ENCODE results near the gene FOXP2.

DNA sequence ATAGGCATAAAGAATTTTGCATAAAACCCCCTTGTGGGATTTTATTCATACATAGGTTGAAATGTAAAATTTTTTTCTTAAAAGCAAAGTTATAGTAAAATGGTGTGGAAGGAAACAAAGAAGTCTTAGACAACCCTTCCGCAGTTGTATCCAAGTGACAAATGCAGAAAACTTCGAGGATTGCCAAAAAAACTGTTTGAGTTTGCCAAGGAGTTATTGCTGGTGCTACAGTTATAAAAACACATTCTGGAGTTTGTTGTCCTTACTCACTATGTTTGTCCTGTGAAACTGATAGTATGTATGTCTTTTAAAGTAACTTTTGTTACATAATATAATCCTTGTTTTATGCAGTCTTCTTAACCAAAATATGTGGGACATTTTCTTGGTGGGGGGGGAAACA lies 120.3 kb downstream of the FOXP2 start:
- TF ChIP-seq, protein P1, sequence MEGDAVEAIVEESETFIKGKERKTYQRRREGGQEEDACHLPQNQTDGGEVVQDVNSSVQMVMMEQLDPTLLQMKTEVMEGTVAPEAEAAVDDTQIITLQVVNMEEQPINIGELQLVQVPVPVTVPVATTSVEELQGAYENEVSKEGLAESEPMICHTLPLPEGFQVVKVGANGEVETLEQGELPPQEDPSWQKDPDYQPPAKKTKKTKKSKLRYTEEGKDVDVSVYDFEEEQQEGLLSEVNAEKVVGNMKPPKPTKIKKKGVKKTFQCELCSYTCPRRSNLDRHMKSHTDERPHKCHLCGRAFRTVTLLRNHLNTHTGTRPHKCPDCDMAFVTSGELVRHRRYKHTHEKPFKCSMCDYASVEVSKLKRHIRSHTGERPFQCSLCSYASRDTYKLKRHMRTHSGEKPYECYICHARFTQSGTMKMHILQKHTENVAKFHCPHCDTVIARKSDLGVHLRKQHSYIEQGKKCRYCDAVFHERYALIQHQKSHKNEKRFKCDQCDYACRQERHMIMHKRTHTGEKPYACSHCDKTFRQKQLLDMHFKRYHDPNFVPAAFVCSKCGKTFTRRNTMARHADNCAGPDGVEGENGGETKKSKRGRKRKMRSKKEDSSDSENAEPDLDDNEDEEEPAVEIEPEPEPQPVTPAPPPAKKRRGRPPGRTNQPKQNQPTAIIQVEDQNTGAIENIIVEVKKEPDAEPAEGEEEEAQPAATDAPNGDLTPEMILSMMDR (IDR thresholded peaks at IDR 0.05), result no peak
- TF ChIP-seq POLR2A (IDR thresholded peaks at IDR 0.05), result no peak

Measured in sigmoid colon (tissue), 3 donors.